Ascending aorta (tissue), 2 donors: ENCODE measurements around the gene IDI2. TPM values are rescaled to one million over a fixed set of nuclear protein-coding genes. Genes with fewer than 3 reads are reported as not detected.

Experiments used
- DNase-seq, 2 donors: peaks; one replicate each; pipeline ENCODE4 v3.0.0-alpha.2; 2019; ENCODE audit warnings: low spot score in 2 of 2
- H3K27ac ChIP-seq, 2 donors: fragments of 200-600 bp; sonication (generic); one replicate each; pipeline ENCODE4 v1.5.1; 2016 to 2017; ENCODE audit warnings: mild to moderate bottlenecking in 1 of 2
- H3K27me3 ChIP-seq: fragments of 200-600 bp; sonication (generic); one replicate; pipeline ENCODE4 v1.5.1; 2017
- H3K36me3 ChIP-seq, 2 donors: fragments of 200-600 bp; sonication (generic); one replicate each; pipeline ENCODE4 v1.5.1; 2016
- H3K4me1 ChIP-seq, 2 donors: fragments of 200-600 bp; sonication (generic); one replicate each; pipeline ENCODE4 v1.5.1; 2016 to 2017; ENCODE audit warnings: mild to moderate bottlenecking in 1 of 2
- H3K4me3 ChIP-seq, 2 donors: fragments of 200-600 bp; sonication (generic); one replicate each; pipeline ENCODE4 v1.5.1; 2016 to 2017; ENCODE audit warnings: mild to moderate bottlenecking in 1 of 2
- H3K9me3 ChIP-seq, 2 donors: fragments of 200-600 bp; sonication (generic); one replicate each; pipeline ENCODE4 v1.5.1; 2016
- CTCF ChIP-seq, 3 experiments: fragments of 200-600 bp in 2 of 3; fragments of 450-650 bp in 1 of 3; sonication (generic) in 2 of 3; IDR thresholded peaks; one replicate each; pipeline ENCODE4 v1.5.1; 2016 to 2019; ENCODE audit warnings: antibody characterized with exemption in 3 of 3, mild to moderate bottlenecking in 1 of 3, moderate library complexity in 1 of 3
- intact Hi-C: fragments of 100-400 bp; cut with DNase I; formaldehyde crosslinking; loops from one replicate; pipeline ENCODE4 v1.15.1; 2023
- total RNA-seq: library from RNA; depleted of rRNA; stranded (reverse); fragments of >200 nt; gene quantifications from one replicate; pipeline ENCODE4 v1.1.0, GENCODE V29; 2016

The IDI2 gene
- total RNA-seq, 1 donor from 2014 or later = not detected

- H3K36me3 ChIP-seq = peaks cover 0 to 7% of the 10 kb centered on the region in 2 donors
- intact Hi-C loops = no loop called here
- no peak for DNase-seq
- H3K27me3 ChIP-seq = no peaks in the 10 kb centered on the region
- peaks cover 11 to 18% of the 10 kb centered on the region in 2 donors for H3K9me3 ChIP-seq
- H3K27ac ChIP-seq = no peak overlapping the region
- TF ChIP-seq CTCF (IDR thresholded peaks at IDR 0.05) = no peak
- H3K4me1 ChIP-seq = no peaks in the 10 kb centered on the region
- H3K4me3 ChIP-seq = no peak overlapping the region
These were observed 46.7 kb downstream of the IDI2 start for GRCh38 chr10:978826-979421.

- no peaks in the 10 kb centered on the region for H3K4me1 ChIP-seq
- no peak overlapping the region for H3K27ac ChIP-seq
- peaks cover 0 to 7% of the 10 kb centered on the region in 2 donors for H3K36me3 ChIP-seq
These were observed 49.3 kb downstream of the IDI2 start for GRCh38 chr10:976316-976715.

GRCh38 chr10:974785-975074, 50.9 kb downstream of the IDI2 start:
- peaks cover 11 to 18% of the 10 kb centered on the region in 2 donors for H3K9me3 ChIP-seq
- intact Hi-C loops = no loop called here
- H3K4me1 ChIP-seq = no peaks in the 10 kb centered on the region
- H3K4me3 ChIP-seq = no peak overlapping the region
- peaks cover 0 to under 1% of the 10 kb centered on the region in 2 donors for H3K36me3 ChIP-seq
- no peaks in the 10 kb centered on the region for H3K27me3 ChIP-seq
- DNase-seq = no peak
- no peak overlapping the region for H3K27ac ChIP-seq
- no peak for TF ChIP-seq CTCF (IDR thresholded peaks at IDR 0.05)

More at GRCh38 chr10:976316-976715, 49.3 kb downstream of the IDI2 start:
- H3K4me3 ChIP-seq = no peak overlapping the region
- no peaks in the 10 kb centered on the region for H3K27me3 ChIP-seq
- TF ChIP-seq CTCF (IDR thresholded peaks at IDR 0.05) = no peak
- DNase-seq = no peak
- peaks cover 11 to 18% of the 10 kb centered on the region in 2 donors for H3K9me3 ChIP-seq
- intact Hi-C loops = no loop called here

GRCh38 chr10:974038-974784, 51.4 kb downstream of the IDI2 start:
- Histone ChIP-seq H3K9me3 (peaks cover 10 to 13% of the 10 kb centered on the region in 2 donors), H3K36me3 (no peaks in the 10 kb centered on the region), H3K27me3 (no peaks in the 10 kb centered on the region), H3K27ac (no peak overlapping the region), H3K4me3 (no peak overlapping the region), H3K4me1 (no peaks in the 10 kb centered on the region)
- intact Hi-C loops = no loop called here
- no peak for TF ChIP-seq CTCF (IDR thresholded peaks at IDR 0.05)
- no peak for DNase-seq

GRCh38 chr10:972763-973162, 52.9 kb downstream of the IDI2 start:
- Histone ChIP-seq H3K4me1 (no peaks in the 10 kb centered on the region), H3K27ac (no peak overlapping the region), H3K27me3 (no peaks in the 10 kb centered on the region), H3K36me3 (no peaks in the 10 kb centered on the region), H3K4me3 (no peak overlapping the region), H3K9me3 (no peaks in the 10 kb centered on the region)
- DNase-seq = no peak
- TF ChIP-seq CTCF (IDR thresholded peaks at IDR 0.05) = no peak
- intact Hi-C loops = no loop called here
